Mammary epithelial cell (primary cell): Measurements from ENCODE around the gene TECPR2.

Experiments
- CTCF ChIP-seq, 2 donors: IDR thresholded peaks in 1 of 2; conservative IDR thresholded peaks in 1 of 2; 2 replicates each; pipeline ENCODE4 v1.5.1; 2011 to 2012; ENCODE audit warnings: inconsistent platforms in 2 of 2, low read length in 2 of 2, mild to moderate bottlenecking in 2 of 2, control low read depth in 1 of 2, low read depth in 1 of 2; ENCODE audit not compliant: insufficient read depth in 1 of 2; ENCODE audit errors: extremely low read depth in 1 of 2
- EZH2 ChIP-seq: IDR thresholded peaks from 2 replicates; pipeline ENCODE4 v1.6.1; 2012; ENCODE audit warnings: low read length, inconsistent platforms, borderline replicate concordance

DNA sequence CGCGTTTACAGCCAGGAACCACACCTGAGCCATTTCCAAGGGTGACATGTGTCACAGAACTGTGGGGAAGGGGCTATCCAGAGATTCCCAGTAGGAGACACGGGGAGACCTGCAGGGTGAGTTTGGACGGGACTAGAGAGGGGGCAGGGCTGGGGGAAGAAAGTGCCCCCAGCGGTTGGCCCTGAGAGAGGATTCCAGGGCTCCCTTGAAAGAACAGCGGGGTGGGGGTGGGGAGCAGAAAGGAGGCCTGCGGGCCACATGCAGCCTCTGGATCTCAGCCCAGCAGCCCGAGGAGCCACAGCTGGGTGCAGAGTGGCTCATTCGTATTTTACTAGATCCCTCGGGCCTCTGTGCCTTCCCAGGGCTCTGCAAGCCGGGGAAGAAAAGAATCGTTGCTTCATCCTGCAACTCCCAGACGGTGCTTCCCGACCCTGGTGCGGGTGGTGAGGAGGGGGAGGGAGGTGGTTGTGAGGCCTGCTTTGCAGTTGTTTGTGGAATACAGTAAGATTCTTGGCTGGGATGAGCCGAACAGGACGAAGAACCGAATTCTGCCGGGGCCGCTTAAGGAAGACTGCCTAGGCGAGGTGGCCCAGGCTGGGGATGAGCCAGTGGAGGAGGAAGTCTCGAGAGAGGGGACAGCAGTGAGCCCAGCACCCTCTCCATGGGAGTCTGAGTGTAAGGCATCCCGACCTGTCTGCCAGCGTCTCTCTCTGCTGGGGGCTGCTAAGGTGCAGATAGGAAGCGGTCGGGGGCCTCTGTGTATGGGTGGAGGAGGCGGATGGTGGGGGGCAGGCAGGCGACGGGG, 182.9 kb downstream of the TECPR2 start:
- TF ChIP-seq EZH2 (no peak), CTCF (conservative IDR thresholded peaks at IDR 0.05 in 1 of 2, IDR thresholded peaks at IDR 0.05 in 1 of 2; ENCODE audit: extremely low read depth in 1 of 2, insufficient read depth in 1 of 2, low read depth in 1 of 2, low read length in 2 of 2) (peak in 1 of 2 donors; percentile 3)
